CD4-positive, alpha-beta T cell (primary cell): ENCODE results near the gene THEMIS. TPM values are rescaled to one million over a fixed set of nuclear protein-coding genes. Genes with fewer than 3 reads are reported as not detected.

Experiments
- ATAC-seq: fragments of 200-7000 bp; cut with Tn5 transposase; one replicate; pipeline ENCODE4 v1.10.0; 2022; ENCODE audit warnings: mild to moderate bottlenecking; ENCODE audit not compliant: poor library complexity
- CTCF ChIA-PET: fragments of 350-600 bp; sonication (Branson Sonifier 250); formaldehyde crosslinking; loops from one replicate; lab custom pipeline; 2021; ENCODE audit warnings: antibody characterized with exemption, inconsistent platforms; lab: Charles Lee
- POLR2A ChIA-PET: fragments of 350-600 bp; sonication (Branson Sonifier 250); formaldehyde crosslinking; loops from one replicate; lab custom pipeline; 2021; ENCODE audit warnings: antibody characterized with exemption, inconsistent platforms; lab: Charles Lee
- DNase-seq, 14 experiments: peaks; one replicate each; pipeline ENCODE4 v3.0.0-alpha.2; 2013 to 2020; ENCODE audit warnings: mixed read lengths in 2 of 14
- H3K27ac ChIP-seq, 2 donors: one replicate each; pipeline versions ENCODE4 v1.5.1 to v1.7.0; 2013; ENCODE audit warnings: low read length in 2 of 2, low read depth in 1 of 2, mild to moderate bottlenecking in 1 of 2
- H3K27me3 ChIP-seq, 2 experiments: 1 replicate in 1 of 2; 2 replicates in 1 of 2; pipeline versions ENCODE4 v1.6.1 to v1.7.0; 2013; ENCODE audit warnings: low read length in 2 of 2, control low read depth in 1 of 2, mild to moderate bottlenecking in 1 of 2, moderate library complexity in 1 of 2; ENCODE audit not compliant: insufficient read depth in 2 of 2, control insufficient read depth in 1 of 2
- H3K36me3 ChIP-seq: one replicate; pipeline ENCODE4 v1.6.1; 2013; ENCODE audit warnings: low read length, control low read depth; ENCODE audit not compliant: insufficient read depth
- H3K4me1 ChIP-seq: one replicate; pipeline ENCODE4 v1.6.1; 2013; ENCODE audit warnings: low read length, control low read depth; ENCODE audit not compliant: insufficient read depth
- H3K4me3 ChIP-seq: one replicate; pipeline ENCODE4 v1.5.1; 2013; ENCODE audit warnings: mild to moderate bottlenecking, low read length, moderate library complexity
- H3K9me3 ChIP-seq, 2 experiments: 1 replicate in 1 of 2; 2 replicates in 1 of 2; pipeline versions ENCODE4 v1.6.1 to v1.7.0; 2013; ENCODE audit warnings: low read length in 2 of 2, mild to moderate bottlenecking in 2 of 2, control low read depth in 1 of 2, moderate library complexity in 1 of 2; ENCODE audit not compliant: control insufficient read depth in 1 of 2, insufficient read depth in 1 of 2
- H3K27ac Mint-ChIP-seq: one replicate; pipeline ENCODE4 v1.8.0; 2020; ENCODE audit warnings: mixed read lengths
- H3K27me3 Mint-ChIP-seq: one replicate; pipeline ENCODE4 v1.8.0; 2021; ENCODE audit warnings: mixed read lengths
- H3K36me3 Mint-ChIP-seq: one replicate; pipeline ENCODE4 v1.8.0; 2021; ENCODE audit warnings: low read depth, mixed read lengths
- H3K4me1 Mint-ChIP-seq: one replicate; pipeline ENCODE4 v1.8.0; 2021; ENCODE audit warnings: low read depth, mixed read lengths
- H3K4me3 Mint-ChIP-seq: one replicate; pipeline ENCODE4 v1.8.0; 2020; ENCODE audit warnings: mild to moderate bottlenecking, mixed read lengths
- H3K9me3 Mint-ChIP-seq: one replicate; pipeline ENCODE4 v1.8.0; 2020; ENCODE audit warnings: mixed read lengths
- CTCF ChIP-seq: fragments of 200-600 bp; IDR thresholded peaks from one replicate; pipeline ENCODE4 v1.8.0; 2022; ENCODE audit warnings: antibody characterized with exemption, mild to moderate bottlenecking
- intact Hi-C, 2 experiments: fragments of 100-400 bp; cut with DNase I in 1 of 2; cut with micrococcal nuclease in 1 of 2; formaldehyde crosslinking; loops; one replicate each; pipeline versions ENCODE4 v1.15.1 to v1.9.0; 2023 to 2025; cut with DNase I, micrococcal nuclease
- total RNA-seq, 174 experiments: library from RNA in 2 of 174; stranded (reverse) in 2 of 174; gene quantifications; one replicate each; pipeline ENCODE4 v1.2.3 and lab custom pipeline; 2021 to 2026

The THEMIS gene
- total RNA-seq, 2 experiments from 2014 or later = 25.0 to 25.3 TPM

GRCh38 chr6:127893541-127893940 lies 7.3 kb downstream of the THEMIS start:
- H3K9me3 ChIP-seq = no peaks in the 10 kb centered on the region
- CTCF ChIA-PET = interaction anchor here (0.7 kb wide), 1 partner anchor 32 kb away, joined by 3 read pairs; no protein-coding TSS in a partner anchor
- ATAC-seq = peak; percentile 43
- Mint-ChIP-seq H3K36me3 (peaks cover 58% of the 10 kb centered on the region), H3K27ac (peak overlapping the region; percentile 91), H3K4me3 (peak overlapping the region; percentile 74), H3K27me3 (no peaks in the 10 kb centered on the region), H3K4me1 (peaks cover 66% of the 10 kb centered on the region), H3K9me3 (no peaks in the 10 kb centered on the region)
- H3K4me3 ChIP-seq = peak overlapping the region; percentile 37
- H3K4me1 ChIP-seq = peaks cover 14% of the 10 kb centered on the region
- H3K36me3 ChIP-seq = peaks cover 30% of the 10 kb centered on the region
- peak overlapping the region; percentile 9 to 26 for H3K27ac ChIP-seq
- TF ChIP-seq CTCF = no peak
- intact Hi-C loops = loop anchor here in 1 of 2 experiments (5.0 kb wide), 1 partner anchor 36 kb away; no protein-coding TSS in a partner anchor
- POLR2A ChIA-PET = interaction anchor here (0.8 to 1.6 kb wide), 9 partner anchors 9 to 218 kb away, joined by 3 to 7 read pairs (median 4); no protein-coding TSS in a partner anchor
- peak in 3 of 14 experiments; percentile 45 to 48 (median 46) for DNase-seq
- H3K27me3 ChIP-seq = no peaks in the 10 kb centered on the region

GRCh38 chr6:127891731-127892326 lies 9.0 kb downstream of the THEMIS start:
- Histone ChIP-seq H3K9me3 (no peaks in the 10 kb centered on the region), H3K27ac (no peak overlapping the region), H3K4me3 (no peak overlapping the region), H3K4me1 (peaks cover 14% of the 10 kb centered on the region), H3K27me3 (no peaks in the 10 kb centered on the region), H3K36me3 (peaks cover 30% of the 10 kb centered on the region)
- Mint-ChIP-seq H3K4me1 (peaks cover 66% of the 10 kb centered on the region), H3K36me3 (peaks cover 60% of the 10 kb centered on the region), H3K4me3 (peak overlapping the region; percentile 32), H3K9me3 (no peaks in the 10 kb centered on the region), H3K27me3 (no peaks in the 10 kb centered on the region), H3K27ac (peak overlapping the region; percentile 91)
- intact Hi-C loops = loop anchor here in 1 of 2 experiments (5.0 kb wide), 1 partner anchor 35 kb away; no protein-coding TSS in a partner anchor
- ATAC-seq = no peak
- no peak for DNase-seq
- ChIA-PET CTCF (interaction anchor here (1.2 kb wide), 1 partner anchor 34 kb away, joined by 3 read pairs; no protein-coding TSS in a partner anchor), POLR2A (interaction anchor here (1.4 to 1.9 kb wide), 2 partner anchors 9 to 18 kb away, joined by 3 to 7 read pairs; partner anchors contain the start of gene THEMIS)
- TF ChIP-seq CTCF = no peak

GRCh38 chr6:127886603-127887002 lies 14.3 kb downstream of the THEMIS start:
- ChIA-PET POLR2A (interaction anchor here (0.5 to 1.0 kb wide), 3 partner anchors 14 to 86 kb away, joined by 3 to 4 read pairs (median 3); partner anchors contain the start of gene THEMIS), CTCF (interaction anchor here (0.6 kb wide), 1 partner anchor 52 kb away, joined by 3 read pairs; no protein-coding TSS in a partner anchor)
- H3K36me3 Mint-ChIP-seq = peaks cover 73% of the 10 kb centered on the region
- H3K9me3 Mint-ChIP-seq = peaks cover 3% of the 10 kb centered on the region
- no peak overlapping the region for H3K4me3 Mint-ChIP-seq
- H3K27ac Mint-ChIP-seq = no peak overlapping the region
- H3K9me3 ChIP-seq = no peaks in the 10 kb centered on the region
- DNase-seq = no peak
- no peaks in the 10 kb centered on the region for H3K27me3 Mint-ChIP-seq
- peaks cover 30% of the 10 kb centered on the region for H3K36me3 ChIP-seq
- intact Hi-C loops = no loop called here
- no peak for TF ChIP-seq CTCF
- ATAC-seq = no peak
- H3K4me1 Mint-ChIP-seq = peaks cover 81% of the 10 kb centered on the region
- H3K4me1 ChIP-seq = peaks cover 11% of the 10 kb centered on the region
- no peaks in the 10 kb centered on the region for H3K27me3 ChIP-seq
- no peak overlapping the region for H3K4me3 ChIP-seq
- no peak overlapping the region for H3K27ac ChIP-seq
